ENCODE results near the gene WASL. TPM values are rescaled to one million over a fixed set of nuclear protein-coding genes. Genes with fewer than 3 reads are reported as not detected.

WASL gene
- total and polyA plus RNA-seq, 10 of the 15 experiments (the other 5 are each of a cell fraction or from before 2014, with no cell fraction given), result 2.0 to 6.4 (median 3.5) TPM

DNA sequence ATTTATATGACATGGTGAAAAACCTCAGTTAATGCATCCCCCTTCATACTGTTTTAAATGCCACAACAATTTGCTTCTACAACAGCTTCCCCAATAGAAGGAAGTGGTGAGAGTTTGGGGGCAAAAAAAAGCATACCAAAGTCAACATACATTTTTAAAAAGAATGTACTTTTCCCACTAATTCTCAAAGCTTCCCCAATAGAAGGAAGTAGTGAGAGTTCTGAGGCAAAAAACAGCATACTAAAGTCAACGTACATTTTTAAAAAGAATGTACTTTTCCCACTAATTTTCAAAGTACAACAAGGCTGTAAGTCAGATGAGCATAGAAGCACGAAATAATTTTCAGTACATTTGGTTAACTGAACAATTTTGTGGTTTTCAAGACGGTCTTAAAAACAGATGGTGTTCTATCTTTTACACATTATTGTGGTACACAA, 24.0 kb downstream of the WASL start:
- peak; percentile 68 for FAIRE-seq
- no peak for DNase-seq (ENCODE audit: low read depth, low spot score)
- H3K4me1 ChIP-seq (ENCODE audit: control insufficient read depth, insufficient read depth, low read length), result peaks cover 12% of the 10 kb centered on the region; the same call in 1 of the 2 replicates
- H3K4me2 ChIP-seq (ENCODE audit: control insufficient read depth, insufficient read depth), result peak overlapping the region; percentile 39
- no peaks in the 10 kb centered on the region for H3K27me3 ChIP-seq (replicated peaks in 1 of 2; ENCODE audit: control insufficient read depth in 2 of 2, insufficient read depth in 2 of 2, low read length in 1 of 2)
- 2% methylated on average over 3 of the region's 3 CpGs for WGBS (ENCODE audit: insufficient coverage, insufficient replicate concordance, low lambda C conversion rate, missing lambda C conversion rate)
- H3K4me3 ChIP-seq, result no peak overlapping the region
- ChIA-PET CTCF (interaction anchor here (1.0 to 1.9 kb wide), 5 partner anchors 10 to 72 kb away, joined by 3 to 5 read pairs (median 4); partner anchors contain the start of gene WASL), SMC1A (ENCODE audit: uncharacterized antibody, unreplicated experiment) (interaction anchor here (1.0 to 4.0 kb wide), 4 partner anchors 9 to 141 kb away, joined by 3 to 19 read pairs (median 4); no protein-coding TSS in a partner anchor), POLR2A (interaction anchor here (1.0 kb wide), 1 partner anchor 13 kb away, joined by 4 read pairs; no protein-coding TSS in a partner anchor), RAD21 (ENCODE audit: unreplicated experiment) (interaction anchor here (0.8 to 1.0 kb wide), 2 partner anchors 8 to 19 kb away, joined by 3 to 4 read pairs; no protein-coding TSS in a partner anchor)
- no peak overlapping the region for H3K9ac ChIP-seq (ENCODE audit: control insufficient read depth, insufficient read depth, low read length)
- BruUV-seq (replicated peaks), result no TSS peak
- ATAC-seq, result peak; percentile 25
- H4K20me1 ChIP-seq (ENCODE audit: control insufficient read depth, insufficient read depth), result no peaks in the 10 kb centered on the region
- in situ Hi-C loops (cut with MboI), result no loop called here
- intact Hi-C loops (cut with micrococcal nuclease; ENCODE audit: unreplicated experiment), result loop anchor here (2.0 kb wide), 1 partner anchor 14 kb away; no protein-coding TSS in a partner anchor
- peak overlapping the region; percentile 20; the same call in 1 of the 2 replicates for H2AFZ ChIP-seq (ENCODE audit: control insufficient read depth, low read depth, low read length)
- H3K9me3 ChIP-seq (replicated peaks; ENCODE audit: control insufficient read depth, insufficient read depth, low read length), result no peaks in the 10 kb centered on the region
- H3K36me3 ChIP-seq (ENCODE audit: control insufficient read depth in 2 of 2, insufficient read depth in 2 of 2, low read length in 1 of 2), result peaks cover 0 to 5% of the 10 kb centered on the region in 2 experiments; a peak in 1 of 4 replicates
- TF ChIP-seq, protein P1, sequence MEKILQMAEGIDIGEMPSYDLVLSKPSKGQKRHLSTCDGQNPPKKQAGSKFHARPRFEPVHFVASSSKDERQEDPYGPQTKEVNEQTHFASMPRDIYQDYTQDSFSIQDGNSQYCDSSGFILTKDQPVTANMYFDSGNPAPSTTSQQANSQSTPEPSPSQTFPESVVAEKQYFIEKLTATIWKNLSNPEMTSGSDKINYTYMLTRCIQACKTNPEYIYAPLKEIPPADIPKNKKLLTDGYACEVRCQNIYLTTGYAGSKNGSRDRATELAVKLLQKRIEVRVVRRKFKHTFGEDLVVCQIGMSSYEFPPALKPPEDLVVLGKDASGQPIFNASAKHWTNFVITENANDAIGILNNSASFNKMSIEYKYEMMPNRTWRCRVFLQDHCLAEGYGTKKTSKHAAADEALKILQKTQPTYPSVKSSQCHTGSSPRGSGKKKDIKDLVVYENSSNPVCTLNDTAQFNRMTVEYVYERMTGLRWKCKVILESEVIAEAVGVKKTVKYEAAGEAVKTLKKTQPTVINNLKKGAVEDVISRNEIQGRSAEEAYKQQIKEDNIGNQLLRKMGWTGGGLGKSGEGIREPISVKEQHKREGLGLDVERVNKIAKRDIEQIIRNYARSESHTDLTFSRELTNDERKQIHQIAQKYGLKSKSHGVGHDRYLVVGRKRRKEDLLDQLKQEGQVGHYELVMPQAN (conservative IDR thresholded peaks at IDR 0.05), result no peak
- TF ChIP-seq WRNIP1 (IDR thresholded peaks at IDR 0.05; ENCODE audit: borderline replicate concordance, low read depth, low read length) (no peak), POLR2AphosphoS5 (IDR thresholded peaks at IDR 0.05; ENCODE audit: low read length) (no peak), RUNX3 (IDR thresholded peaks at IDR 0.05; ENCODE audit: low read length) (peak; percentile 49), ZNF24 (IDR thresholded peaks at IDR 0.05) (no peak), HDGF (IDR thresholded peaks at IDR 0.05) (no peak)
- H3K27ac ChIP-seq (ENCODE audit: control insufficient read depth, insufficient read depth), result peak overlapping the region; percentile 15; the same call in 1 of the 2 replicates
- H3K79me2 ChIP-seq (ENCODE audit: control insufficient read depth, insufficient read depth, low read length), result peaks cover 80% of the 10 kb centered on the region
